Endothelial cell of umbilical vein (primary cell): ENCODE data around the gene ESF1.

Experiments used
- JUN ChIP-seq: IDR thresholded peaks from 2 replicates; pipeline ENCODE4 v1.6.1; 2011; ENCODE audit warnings: borderline replicate concordance, low read depth; ENCODE audit not compliant: insufficient read length, insufficient read depth
- POLR2A ChIP-seq: IDR thresholded peaks from 2 replicates; pipeline ENCODE4 v1.6.1; 2012; ENCODE audit warnings: low read depth, mild to moderate bottlenecking, control low read depth, low read length
- TF ChIP-seq, protein P1 (sequence below), 2 donors: IDR thresholded peaks; 1 replicate in 1 of 2; 2 replicates in 1 of 2; pipeline ENCODE4 v1.5.1; 2011; ENCODE audit warnings: low read length in 2 of 2, mild to moderate bottlenecking in 2 of 2, moderate library complexity in 2 of 2, control low read depth in 1 of 2, inconsistent platforms in 1 of 2, low read depth in 1 of 2; ENCODE audit not compliant: insufficient read depth in 1 of 2; ENCODE audit errors: extremely low read depth in 1 of 2

DNA sequence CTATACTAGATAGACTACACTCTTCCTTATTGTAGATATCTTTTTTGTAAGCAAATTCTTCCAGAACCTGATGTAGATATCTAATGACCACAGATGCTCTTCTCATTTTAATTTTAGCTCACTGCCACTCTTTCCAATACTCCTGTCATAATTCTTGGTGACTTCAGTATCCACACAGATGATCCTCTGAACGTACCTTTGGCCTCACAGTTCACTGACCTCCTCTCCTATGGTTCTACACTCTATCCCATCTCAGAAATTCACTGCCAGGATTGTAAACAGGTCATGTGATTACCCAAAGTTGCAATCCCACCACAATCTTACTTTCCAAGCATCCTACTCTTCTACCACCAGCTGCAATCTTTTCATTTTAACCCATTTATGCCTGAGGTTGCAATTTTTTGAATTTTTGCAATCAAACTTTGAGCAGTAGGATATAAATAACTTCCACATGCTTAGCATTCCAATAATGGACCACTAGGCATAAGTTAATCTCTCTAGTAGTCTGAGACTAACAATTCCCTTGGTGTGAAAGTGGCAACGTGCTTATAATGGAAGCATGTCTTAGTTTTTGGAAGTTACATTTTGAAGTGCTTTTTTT, 31.2 kb downstream of the ESF1 start:
- TF ChIP-seq, protein P1, sequence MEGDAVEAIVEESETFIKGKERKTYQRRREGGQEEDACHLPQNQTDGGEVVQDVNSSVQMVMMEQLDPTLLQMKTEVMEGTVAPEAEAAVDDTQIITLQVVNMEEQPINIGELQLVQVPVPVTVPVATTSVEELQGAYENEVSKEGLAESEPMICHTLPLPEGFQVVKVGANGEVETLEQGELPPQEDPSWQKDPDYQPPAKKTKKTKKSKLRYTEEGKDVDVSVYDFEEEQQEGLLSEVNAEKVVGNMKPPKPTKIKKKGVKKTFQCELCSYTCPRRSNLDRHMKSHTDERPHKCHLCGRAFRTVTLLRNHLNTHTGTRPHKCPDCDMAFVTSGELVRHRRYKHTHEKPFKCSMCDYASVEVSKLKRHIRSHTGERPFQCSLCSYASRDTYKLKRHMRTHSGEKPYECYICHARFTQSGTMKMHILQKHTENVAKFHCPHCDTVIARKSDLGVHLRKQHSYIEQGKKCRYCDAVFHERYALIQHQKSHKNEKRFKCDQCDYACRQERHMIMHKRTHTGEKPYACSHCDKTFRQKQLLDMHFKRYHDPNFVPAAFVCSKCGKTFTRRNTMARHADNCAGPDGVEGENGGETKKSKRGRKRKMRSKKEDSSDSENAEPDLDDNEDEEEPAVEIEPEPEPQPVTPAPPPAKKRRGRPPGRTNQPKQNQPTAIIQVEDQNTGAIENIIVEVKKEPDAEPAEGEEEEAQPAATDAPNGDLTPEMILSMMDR (IDR thresholded peaks at IDR 0.05; ENCODE audit: extremely low read depth in 1 of 2, insufficient read depth in 1 of 2, low read depth in 1 of 2, low read length in 2 of 2) = no peak
- no peak for TF ChIP-seq POLR2A
- TF ChIP-seq JUN = no peak
